Ovary (tissue), 9 donors: ENCODE measurements around the gene OVOL1. TPM values are rescaled to one million over a fixed set of nuclear protein-coding genes. Genes with fewer than 3 reads are reported as not detected.
"Not testable (repeated sequence)": the region's sequence is repeated elsewhere in the genome, so short reads cannot be mapped to it uniquely, and the experiment has no call there.

Experiments used
- DNase-seq, 5 donors: peaks; one replicate each; pipeline ENCODE4 v3.0.0-alpha.2; 2019 to 2020
- H3K27ac ChIP-seq, 2 donors: fragments of 200-600 bp; one replicate each; pipeline versions ENCODE4 v1.5.1 to v1.8.0; 2019 to 2022
- H3K27me3 ChIP-seq: fragments of 200-600 bp; one replicate; pipeline ENCODE4 v1.8.0; 2022
- H3K36me3 ChIP-seq: fragments of 200-600 bp; sonication (generic); one replicate; pipeline ENCODE4 v1.5.1; 2019
- H3K4me1 ChIP-seq: one replicate; pipeline ENCODE4 v1.8.1; 2013; ENCODE audit warnings: mild to moderate bottlenecking, moderate library complexity; ENCODE audit not compliant: insufficient read depth
- H3K4me3 ChIP-seq: fragments of 200-600 bp; sonication (generic); one replicate; pipeline ENCODE4 v1.5.1; 2017
- H3K9me3 ChIP-seq, 2 donors: fragments of 200-600 bp in 1 of 2; sonication (generic) in 1 of 2; one replicate each; pipeline versions ENCODE4 v1.5.1 to v1.8.1; 2013 to 2019; ENCODE audit warnings: mild to moderate bottlenecking in 1 of 2, moderate library complexity in 1 of 2
- CTCF ChIP-seq, 3 donors: fragments of 450-650 bp in 2 of 3; fragments of 200-600 bp in 1 of 3; IDR thresholded peaks; one replicate each; pipeline versions ENCODE4 v1.5.1 to v1.8.0; 2016 to 2022; ENCODE audit warnings: antibody characterized with exemption in 3 of 3, mild to moderate bottlenecking in 1 of 3
- EP300 ChIP-seq: sonication (generic); formaldehyde crosslinking; IDR thresholded peaks from one replicate; pipeline ENCODE4 v1.6.1; 2017; ENCODE audit warnings: antibody characterized with exemption
- POLR2A ChIP-seq: fragments of 450-650 bp; IDR thresholded peaks from one replicate; pipeline ENCODE4 v1.6.1; 2017; ENCODE audit warnings: antibody characterized with exemption, mild to moderate bottlenecking, moderate library complexity
- WGBS, 3 donors: extraction: QIAGEN DNeasy Blood & Tissue Kit in 1 of 3; methylation state at CpG; one replicate each; pipeline versions ENCODE4 v1.1.5 to v1.1.7; 2013 to 2017; 5-methylcytosine and 5-hydroxymethylcytosine counted together
- intact Hi-C, 4 donors: fragments of 100-400 bp; cut with DNase I; formaldehyde crosslinking; loops; one replicate each; pipeline versions ENCODE4 v1.11.0 to v1.15.1; 2022 to 2023
- polyA plus RNA-seq, 2 donors: library from polyadenylated mRNA; stranded (reverse); fragments of 200-250 nt in 1 of 2; fragments of 350-450 nt in 1 of 2; fragmentation: Illumina TruSeq in 1 of 2; extraction: RNeasy Lipid Tissue Mini Kit (QIAGEN cat#74804) in 1 of 2; gene quantifications; one replicate each; pipeline ENCODE4 v1.2.3, GENCODE V29; 2013 to 2014
- total RNA-seq, 7 donors: library from RNA; depleted of rRNA in 2 of 7; stranded (reverse); fragments of >200 nt in 2 of 7; fragmentation: NEBNext Ultra II Directional in 3 of 7; extraction: Animal tissue kit (Norgen Biotek cat#: 25700) in 3 of 7; gene quantifications; one replicate each; pipeline versions ENCODE4 v1.1.0 to v1.2.4, GENCODE V29; 2016 to 2023
- donor health status: DM: no; HTN: no; CAD: no; lungs with moderate emphysema.
- donor health status: DM: no; HTN: no; CAD: no.
- donor health status: Bipolar disorder and iron deficiency.
- donor health status: DM: yes; HTN: yes; CAD: no.
- donor health status: DM: no; HTN: no; CAD: no.
- donor health status: DM: yes; HTN: yes; CAD: no.

OVOL1 gene
- total and polyA plus RNA-seq, 9 donors, result 0.24 to 3.6 (median 0.31) TPM; not detected in 6

GRCh38 chr11:65743681-65744025, 43.2 kb upstream of the OVOL1 start:
- no peaks in the 10 kb centered on the region for H3K27me3 ChIP-seq
- H3K36me3 ChIP-seq, result no peaks in the 10 kb centered on the region
- TF ChIP-seq POLR2A, result no peak
- TF ChIP-seq EP300, result no peak
- TF ChIP-seq CTCF (IDR thresholded peaks at IDR 0.05), result no peak
- intact Hi-C loops, result no loop called here
- H3K4me3 ChIP-seq, result no peak overlapping the region
- H3K4me1 ChIP-seq, result no peaks in the 10 kb centered on the region
- DNase-seq, result no peak
- 25 to 44% (median 33%) methylated on average over 10 of the region's 10 CpGs for WGBS, 3 donors
- no peak overlapping the region for H3K27ac ChIP-seq
- H3K9me3 ChIP-seq, result no peaks in the 10 kb centered on the region

- Histone ChIP-seq H3K36me3 (no peaks in the 10 kb centered on the region), H3K27me3 (no peaks in the 10 kb centered on the region), H3K9me3 (no peaks in the 10 kb centered on the region), H3K4me1 (no peaks in the 10 kb centered on the region), H3K27ac (no peak overlapping the region), H3K4me3 (no peak overlapping the region)
- no peak for DNase-seq
- intact Hi-C loops, result no loop called here
- 66 to 79% (median 68%) methylated on average over 15 to 18 of the region's 18 CpGs for WGBS, 3 donors
- TF ChIP-seq EP300 (no peak), POLR2A (no peak), CTCF (IDR thresholded peaks at IDR 0.05) (no peak)
Measured at GRCh38 chr11:65744026-65744698, 42.7 kb upstream of the OVOL1 start.

- no peak for DNase-seq
- Histone ChIP-seq H3K36me3 (no peaks in the 10 kb centered on the region), H3K27me3 (no peaks in the 10 kb centered on the region), H3K4me3 (no peak overlapping the region), H3K4me1 (no peaks in the 10 kb centered on the region), H3K9me3 (no peaks in the 10 kb centered on the region), H3K27ac (no peak overlapping the region)
- TF ChIP-seq EP300, result no peak
- WGBS, 3 donors, result 72 to 80% (median 73%) methylated on average over 8 of the region's 8 CpGs
- intact Hi-C loops, result no loop called here
Measured at GRCh38 chr11:65744699-65745042, 42.2 kb upstream of the OVOL1 start.

GRCh38 chr11:65745049-65745448, 41.8 kb upstream of the OVOL1 start:
- Histone ChIP-seq H3K36me3 (no peaks in the 10 kb centered on the region), H3K9me3 (no peaks in the 10 kb centered on the region), H3K27ac (no peak overlapping the region), H3K4me1 (no peaks in the 10 kb centered on the region), H3K27me3 (no peaks in the 10 kb centered on the region), H3K4me3 (no peak overlapping the region)
- 89 to 93% (median 91%) methylated on average over 14 to 17 of the region's 17 CpGs for WGBS, 3 donors
- no peak for DNase-seq
- intact Hi-C loops, result no loop called here
- TF ChIP-seq CTCF (IDR thresholded peaks at IDR 0.05), result no peak
- no peak for TF ChIP-seq EP300
- TF ChIP-seq POLR2A, result no peak

- 65 to 77% (median 67%) methylated on average over 5 of the region's 5 CpGs for WGBS, 3 donors
- H3K9me3 ChIP-seq, DNase-seq, H3K4me1 ChIP-seq, intact Hi-C loops, H3K4me3 ChIP-seq, H3K27ac ChIP-seq, H3K27me3 ChIP-seq, H3K36me3 ChIP-seq: not testable (repeated sequence)
Measured at GRCh38 chr11:65762169-65762568, 24.7 kb upstream of the OVOL1 start.

- H3K27ac ChIP-seq, H3K36me3 ChIP-seq, H3K9me3 ChIP-seq, intact Hi-C loops, DNase-seq, H3K4me3 ChIP-seq, H3K27me3 ChIP-seq, H3K4me1 ChIP-seq: not testable (repeated sequence)
- WGBS, 3 donors, result 90 to 93% (median 92%) methylated on average over 20 to 29 of the region's 29 CpGs
Measured at GRCh38 chr11:65762816-65763215, 24.0 kb upstream of the OVOL1 start.
